A673 (cell line): ENCODE measurements around the gene CYP4F8.
"Not testable (repeated sequence)": the region's sequence is repeated elsewhere in the genome, so short reads cannot be mapped to it uniquely, and the experiment has no call there.

ENCODE experiments used
- EZH2 ChIP-seq: fragments of 200-600 bp; sonication (generic); IDR thresholded peaks from 2 replicates; pipeline ENCODE4 v1.6.1; 2017; ENCODE audit warnings: borderline replicate concordance, low read depth, mild to moderate bottlenecking, mixed read lengths, antibody characterized with exemption, low read length; ENCODE audit not compliant: poor library complexity, severe bottlenecking
- TF ChIP-seq, protein P1 (sequence below): fragments of 300-800, 200-600 bp; sonication (generic); conservative IDR thresholded peaks from 2 replicates; pipeline ENCODE4 v1.5.1; 2017; ENCODE audit warnings: low read depth, mild to moderate bottlenecking, antibody characterized with exemption, low read length, moderate library complexity, mixed read lengths

DNA sequence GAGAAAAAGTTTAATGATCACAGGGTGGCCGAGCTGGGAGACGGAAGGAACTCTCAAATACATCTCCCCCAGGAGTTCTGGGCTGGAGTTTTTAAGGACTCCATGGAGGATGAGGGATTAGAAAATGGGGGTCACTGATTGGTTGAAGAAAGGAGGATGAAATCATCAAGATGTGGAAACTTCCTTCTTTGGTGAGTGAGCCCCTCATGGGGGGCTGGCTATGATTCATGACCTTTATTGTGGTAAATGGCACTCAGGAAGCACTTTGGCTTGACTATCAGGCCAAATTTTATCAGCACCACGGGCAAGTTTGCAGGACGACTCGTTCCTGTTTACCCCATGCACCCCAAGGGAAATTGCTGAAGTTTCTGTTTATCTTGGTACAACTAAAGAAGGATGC, 22.5 kb upstream of the CYP4F8 start:
- TF ChIP-seq, protein P1, sequence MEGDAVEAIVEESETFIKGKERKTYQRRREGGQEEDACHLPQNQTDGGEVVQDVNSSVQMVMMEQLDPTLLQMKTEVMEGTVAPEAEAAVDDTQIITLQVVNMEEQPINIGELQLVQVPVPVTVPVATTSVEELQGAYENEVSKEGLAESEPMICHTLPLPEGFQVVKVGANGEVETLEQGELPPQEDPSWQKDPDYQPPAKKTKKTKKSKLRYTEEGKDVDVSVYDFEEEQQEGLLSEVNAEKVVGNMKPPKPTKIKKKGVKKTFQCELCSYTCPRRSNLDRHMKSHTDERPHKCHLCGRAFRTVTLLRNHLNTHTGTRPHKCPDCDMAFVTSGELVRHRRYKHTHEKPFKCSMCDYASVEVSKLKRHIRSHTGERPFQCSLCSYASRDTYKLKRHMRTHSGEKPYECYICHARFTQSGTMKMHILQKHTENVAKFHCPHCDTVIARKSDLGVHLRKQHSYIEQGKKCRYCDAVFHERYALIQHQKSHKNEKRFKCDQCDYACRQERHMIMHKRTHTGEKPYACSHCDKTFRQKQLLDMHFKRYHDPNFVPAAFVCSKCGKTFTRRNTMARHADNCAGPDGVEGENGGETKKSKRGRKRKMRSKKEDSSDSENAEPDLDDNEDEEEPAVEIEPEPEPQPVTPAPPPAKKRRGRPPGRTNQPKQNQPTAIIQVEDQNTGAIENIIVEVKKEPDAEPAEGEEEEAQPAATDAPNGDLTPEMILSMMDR, result not testable (repeated sequence)
- not testable (repeated sequence) for TF ChIP-seq EZH2
